ENCODE measurements around the gene DNAJB1. TPM values are rescaled to one million over a fixed set of nuclear protein-coding genes. Genes with fewer than 3 reads are reported as not detected.

The DNAJB1 gene
- total RNA-seq, 1 experiment from 2014 or later, result 71.6 TPM

DNA sequence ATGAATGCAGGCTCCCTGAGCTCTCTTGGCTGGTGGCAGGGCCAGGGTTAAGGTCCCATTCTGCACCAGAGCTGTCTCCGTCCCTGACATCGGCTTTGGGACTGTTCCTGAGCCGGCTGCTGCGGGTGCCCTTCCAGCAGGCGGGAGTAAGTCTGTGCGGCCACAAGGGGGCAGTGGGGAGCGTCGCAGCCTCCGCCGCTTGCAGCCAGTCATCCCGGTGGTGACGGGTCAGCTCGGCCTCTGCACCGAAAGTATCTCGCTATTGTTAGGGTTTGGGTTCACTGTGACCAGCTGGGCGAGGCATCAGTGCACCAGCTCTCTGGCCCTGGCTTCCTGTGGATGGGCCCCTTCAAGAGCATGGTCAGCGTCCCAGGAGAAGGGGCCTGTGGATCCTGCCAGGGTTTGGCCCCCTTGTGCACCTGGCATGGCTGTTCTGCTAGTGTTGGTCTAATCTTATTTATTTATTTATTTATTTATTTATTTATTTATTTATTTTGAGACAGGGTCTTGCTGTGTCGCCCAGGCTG lies 38.5 kb upstream of the DNAJB1 start:
- ChIA-PET POLR2A (interaction anchor here (0.6 to 5.1 kb wide), 13 partner anchors 11 to 674 kb away, joined by 3 to 40 read pairs (median 5); partner anchors contain the start of genes DNAJB1, NDUFB7 and ZNF333), CTCF (interaction anchor here (0.5 to 4.6 kb wide), 29 partner anchors 9 to 1415 kb away, joined by 3 to 27 read pairs (median 3); partner anchors contain the start of genes ASF1B, TECR and ZNF333)
- Mint-ChIP-seq H3K4me1 (ENCODE audit: insufficient read depth, unreplicated experiment) (peaks cover 34% of the 10 kb centered on the region), H3K36me3 (ENCODE audit: insufficient read depth, unreplicated experiment) (no peaks in the 10 kb centered on the region), H3K27ac (ENCODE audit: low read depth, unreplicated experiment) (peak overlapping the region; percentile 88), H3K4me3 (ENCODE audit: unreplicated experiment) (peak overlapping the region; percentile 45), H3K27me3 (ENCODE audit: insufficient read depth, unreplicated experiment) (no peaks in the 10 kb centered on the region), H3K9me3 (ENCODE audit: unreplicated experiment) (no peaks in the 10 kb centered on the region)
- BruUV-seq (replicated peaks), result no TSS peak
- peak; percentile 81 for DNase-seq (ENCODE audit: unreplicated experiment)
- intact Hi-C loops (cut with micrococcal nuclease), result no loop called here
- peak; percentile 93 for TF ChIP-seq CTCF (IDR thresholded peaks at IDR 0.05; ENCODE audit: unreplicated experiment)

DNA sequence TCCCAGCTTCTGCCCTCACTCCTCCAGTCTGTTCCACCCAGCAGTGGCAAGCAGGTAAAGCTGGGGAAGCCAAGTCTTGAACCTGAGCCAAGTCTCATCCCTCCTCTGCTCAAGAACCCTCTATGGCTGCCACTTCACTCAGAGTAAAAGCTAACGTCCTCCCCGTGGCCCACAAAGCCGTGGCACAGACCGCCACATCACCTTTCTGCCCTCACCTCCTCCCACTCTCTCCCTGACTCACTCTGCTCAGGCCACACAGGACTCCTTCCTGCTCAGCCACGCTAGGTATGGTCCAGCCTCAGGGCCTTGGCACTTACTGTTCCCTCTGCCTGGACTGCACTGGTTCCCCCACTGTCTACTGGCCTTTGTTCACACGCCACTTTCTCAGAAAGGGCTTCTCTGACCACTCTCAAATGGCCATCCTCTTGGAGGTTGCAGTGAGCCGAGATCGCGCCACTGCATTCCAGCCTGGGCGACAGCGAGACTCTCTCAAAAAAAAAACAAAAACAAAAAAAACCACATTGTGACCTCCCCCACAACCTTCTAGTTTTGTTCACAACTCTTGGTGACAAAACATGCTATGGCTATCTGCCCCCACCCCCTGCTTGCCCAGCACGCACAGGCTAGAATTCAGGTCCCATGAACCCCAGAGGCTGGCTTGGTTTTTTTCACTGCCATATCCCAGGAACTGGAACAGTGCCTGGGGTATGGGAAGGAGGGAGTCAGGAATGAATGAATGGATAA lies 37.9 kb upstream of the DNAJB1 start:
- no peak for TF ChIP-seq CTCF (IDR thresholded peaks at IDR 0.05; ENCODE audit: unreplicated experiment)
- BruUV-seq (replicated peaks), result no TSS peak
- Mint-ChIP-seq H3K27me3 (ENCODE audit: insufficient read depth, unreplicated experiment) (no peaks in the 10 kb centered on the region), H3K4me1 (ENCODE audit: insufficient read depth, unreplicated experiment) (peaks cover 33% of the 10 kb centered on the region), H3K36me3 (ENCODE audit: insufficient read depth, unreplicated experiment) (no peaks in the 10 kb centered on the region), H3K4me3 (ENCODE audit: unreplicated experiment) (peak overlapping the region; percentile 45), H3K27ac (ENCODE audit: low read depth, unreplicated experiment) (peak overlapping the region; percentile 88), H3K9me3 (ENCODE audit: unreplicated experiment) (no peaks in the 10 kb centered on the region)
- ChIA-PET POLR2A (interaction anchor here (0.5 to 5.1 kb wide), 13 partner anchors 11 to 673 kb away, joined by 3 to 40 read pairs (median 5); partner anchors contain the start of genes DNAJB1, NDUFB7 and ZNF333), CTCF (interaction anchor here (0.5 to 4.6 kb wide), 26 partner anchors 8 to 1414 kb away, joined by 3 to 27 read pairs (median 4); partner anchors contain the start of genes ASF1B, TECR and ZNF333)
- DNase-seq (ENCODE audit: unreplicated experiment), result peak; percentile 74
- intact Hi-C loops (cut with micrococcal nuclease), result no loop called here

DNA sequence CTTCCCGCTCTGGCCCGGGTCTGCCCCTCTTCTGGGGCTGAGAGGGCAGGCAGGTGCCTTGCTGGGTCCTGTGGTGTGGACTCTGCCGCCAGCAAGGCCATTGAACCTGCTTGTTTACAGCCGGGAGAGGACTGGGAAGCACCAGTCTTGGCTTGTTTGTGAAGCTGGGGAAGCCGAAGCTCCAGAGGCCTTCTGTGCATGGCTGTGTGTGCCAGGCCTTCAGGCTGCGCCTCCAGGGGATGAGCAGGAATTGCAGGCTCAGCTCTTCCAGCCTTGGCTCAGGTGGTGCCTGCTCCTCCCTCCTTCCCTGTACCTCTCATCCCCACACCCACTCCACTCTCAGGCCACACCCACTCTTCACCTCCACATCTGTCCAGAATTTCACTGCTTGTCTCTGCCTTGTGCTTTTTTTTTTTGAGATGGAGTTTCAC lies 36.2 kb upstream of the DNAJB1 start:
- H3K36me3 Mint-ChIP-seq (ENCODE audit: insufficient read depth, unreplicated experiment), result peaks cover 7% of the 10 kb centered on the region
- no peak overlapping the region for H3K4me3 Mint-ChIP-seq (ENCODE audit: unreplicated experiment)
- peaks cover 42% of the 10 kb centered on the region for H3K4me1 Mint-ChIP-seq (ENCODE audit: insufficient read depth, unreplicated experiment)
- ChIA-PET POLR2A (interaction anchor here (0.6 to 5.1 kb wide), 14 partner anchors 9 to 642 kb away, joined by 3 to 40 read pairs (median 6); partner anchors contain the start of genes ASF1B, DNAJB1, GIPC1 and NDUFB7), CTCF (interaction anchor here (0.7 to 4.6 kb wide), 11 partner anchors 11 to 538 kb away, joined by 4 to 27 read pairs (median 5); partner anchors contain the start of genes ASF1B and DNAJB1)
- H3K27ac Mint-ChIP-seq (ENCODE audit: low read depth, unreplicated experiment), result peak overlapping the region; percentile 32
- intact Hi-C loops (cut with micrococcal nuclease), result no loop called here
- no peaks in the 10 kb centered on the region for H3K27me3 Mint-ChIP-seq (ENCODE audit: insufficient read depth, unreplicated experiment)
- H3K9me3 Mint-ChIP-seq (ENCODE audit: unreplicated experiment), result no peaks in the 10 kb centered on the region
- BruUV-seq (replicated peaks), result no TSS peak
- TF ChIP-seq CTCF (IDR thresholded peaks at IDR 0.05; ENCODE audit: unreplicated experiment), result peak; percentile 20
- DNase-seq (ENCODE audit: unreplicated experiment), result peak; percentile 27

DNA sequence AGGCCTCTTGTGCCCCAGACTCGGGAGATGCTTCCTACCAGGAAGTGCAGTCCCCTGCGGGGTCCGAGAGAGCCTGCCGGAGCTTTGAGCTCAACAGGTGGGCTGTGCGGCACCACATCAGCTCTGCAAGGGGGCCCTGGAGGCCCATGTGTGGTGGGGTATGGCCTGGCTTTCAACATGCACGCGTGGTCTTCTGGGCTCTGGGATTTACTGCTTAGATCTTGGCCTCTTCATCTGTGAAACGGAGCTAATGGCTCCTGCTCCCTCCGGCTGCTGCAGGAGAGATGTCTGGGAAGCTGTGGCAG lies 35.7 kb upstream of the DNAJB1 start:
- no peaks in the 10 kb centered on the region for H3K27me3 Mint-ChIP-seq (ENCODE audit: insufficient read depth, unreplicated experiment)
- no peak overlapping the region for H3K4me3 Mint-ChIP-seq (ENCODE audit: unreplicated experiment)
- ChIA-PET CTCF (interaction anchor here (0.5 to 4.6 kb wide), 11 partner anchors 11 to 544 kb away, joined by 3 to 27 read pairs (median 5); partner anchors contain the start of genes ASF1B and DNAJB1), POLR2A (interaction anchor here (0.6 to 5.1 kb wide), 13 partner anchors 9 to 642 kb away, joined by 3 to 40 read pairs (median 6); partner anchors contain the start of genes ASF1B, DNAJB1, NDUFB7 and TECR)
- no peak for TF ChIP-seq CTCF (IDR thresholded peaks at IDR 0.05; ENCODE audit: unreplicated experiment)
- peaks cover 12% of the 10 kb centered on the region for H3K36me3 Mint-ChIP-seq (ENCODE audit: insufficient read depth, unreplicated experiment)
- H3K27ac Mint-ChIP-seq (ENCODE audit: low read depth, unreplicated experiment), result peak overlapping the region; percentile 32
- no peak for DNase-seq (ENCODE audit: unreplicated experiment)
- H3K9me3 Mint-ChIP-seq (ENCODE audit: unreplicated experiment), result no peaks in the 10 kb centered on the region
- BruUV-seq (replicated peaks), result no TSS peak
- H3K4me1 Mint-ChIP-seq (ENCODE audit: insufficient read depth, unreplicated experiment), result peaks cover 42% of the 10 kb centered on the region
- intact Hi-C loops (cut with micrococcal nuclease), result no loop called here
